Mesenchymal stem cell (in vitro differentiated cells and primary cell): Measurements from ENCODE around the gene C12orf57.

ENCODE experiments used
- DNase-seq: peaks from one replicate; pipeline ENCODE4 v3.0.0-alpha.2; 2013
- H2AFZ ChIP-seq: one replicate; pipeline ENCODE4 v1.6.1; 2013; ENCODE audit warnings: low read depth, mild to moderate bottlenecking, control low read depth, inconsistent platforms, low read length, moderate library complexity
- H2AK5ac ChIP-seq: 2 replicates; pipeline ENCODE4 v1.6.1; 2013; ENCODE audit warnings: low read length, moderate library complexity, mild to moderate bottlenecking, inconsistent platforms; ENCODE audit not compliant: severe bottlenecking
- H2BK120ac ChIP-seq: one replicate; pipeline ENCODE4 v1.6.1; 2013; ENCODE audit warnings: low read depth, mild to moderate bottlenecking, inconsistent platforms, low read length, moderate library complexity
- H2BK12ac ChIP-seq, 2 experiments: one replicate each; pipeline ENCODE4 v1.6.1; 2013; ENCODE audit warnings: inconsistent platforms in 2 of 2, low read length in 2 of 2, mild to moderate bottlenecking in 2 of 2, moderate library complexity in 2 of 2, control low read depth in 1 of 2
- H2BK15ac ChIP-seq: one replicate; pipeline ENCODE4 v1.6.1; 2013; ENCODE audit warnings: mild to moderate bottlenecking, low read depth, inconsistent platforms; ENCODE audit not compliant: poor library complexity, severe bottlenecking
- H2BK5ac ChIP-seq: 2 replicates; pipeline ENCODE4 v1.6.1; 2013; ENCODE audit warnings: low read depth, mild to moderate bottlenecking, low read length, control low read depth, inconsistent platforms; ENCODE audit not compliant: poor library complexity, severe bottlenecking
- H3K14ac ChIP-seq, 2 experiments: one replicate each; pipeline ENCODE4 v1.6.1; 2013; ENCODE audit warnings: inconsistent platforms in 2 of 2, low read length in 2 of 2, control low read depth in 1 of 2, mild to moderate bottlenecking in 1 of 2, moderate library complexity in 1 of 2
- H3K18ac ChIP-seq, 2 experiments: one replicate each; pipeline ENCODE4 v1.6.1; 2013; ENCODE audit warnings: inconsistent platforms in 2 of 2, low read length in 2 of 2, control low read depth in 1 of 2, low read depth in 1 of 2, mild to moderate bottlenecking in 1 of 2
- H3K23ac ChIP-seq, 2 experiments: one replicate each; pipeline ENCODE4 v1.6.1; 2013; ENCODE audit warnings: inconsistent platforms in 2 of 2, low read length in 2 of 2, mild to moderate bottlenecking in 2 of 2, moderate library complexity in 2 of 2, control low read depth in 1 of 2
- H3K27ac ChIP-seq: 2 replicates; pipeline ENCODE4 v1.5.1; 2013; ENCODE audit warnings: mild to moderate bottlenecking, moderate library complexity, low read length, control low read depth, inconsistent platforms; ENCODE audit not compliant: poor library complexity, severe bottlenecking
- H3K27me3 ChIP-seq, 2 experiments: 2 replicates each; pipeline versions ENCODE4 v1.6.1 to v1.7.0; 2013; ENCODE audit warnings: low read length in 2 of 2, mild to moderate bottlenecking in 2 of 2, moderate library complexity in 2 of 2, control low read depth in 1 of 2, inconsistent platforms in 1 of 2; ENCODE audit not compliant: control insufficient read depth in 1 of 2, insufficient read depth in 1 of 2
- H3K36me3 ChIP-seq, 2 experiments: 2 replicates each; pipeline versions ENCODE4 v1.6.1 to v1.7.0; 2013; ENCODE audit warnings: low read length in 2 of 2, control low read depth in 1 of 2, inconsistent platforms in 1 of 2, low read depth in 1 of 2, mild to moderate bottlenecking in 1 of 2; ENCODE audit not compliant: insufficient read depth in 2 of 2, control insufficient read depth in 1 of 2
- H3K4ac ChIP-seq, 2 experiments: one replicate each; pipeline ENCODE4 v1.6.1; 2013; ENCODE audit warnings: inconsistent platforms in 2 of 2, low read length in 2 of 2, mild to moderate bottlenecking in 2 of 2, moderate library complexity in 2 of 2, control low read depth in 1 of 2, low read depth in 1 of 2
- H3K4me1 ChIP-seq: 2 replicates; pipeline ENCODE4 v1.6.1; 2013; ENCODE audit warnings: low read depth, low read length, control low read depth; ENCODE audit not compliant: control insufficient read depth, insufficient read depth
- H3K4me2 ChIP-seq: 2 replicates; pipeline ENCODE4 v1.6.1; 2013; ENCODE audit warnings: low read length, mild to moderate bottlenecking, inconsistent platforms; ENCODE audit not compliant: poor library complexity, severe bottlenecking
- H3K4me3 ChIP-seq, 2 experiments: 2 replicates each; pipeline versions ENCODE4 v1.5.1 to v1.7.0; 2013; ENCODE audit warnings: low read length in 2 of 2, mild to moderate bottlenecking in 2 of 2, control low read depth in 1 of 2, low read depth in 1 of 2; ENCODE audit not compliant: insufficient read depth in 1 of 2
- H3K79me1 ChIP-seq: replicated peaks from 2 replicates; pipeline ENCODE4 v1.6.1; 2013; ENCODE audit warnings: mild to moderate bottlenecking, control low read depth, low read length, inconsistent platforms; ENCODE audit not compliant: poor library complexity, severe bottlenecking
- H3K9ac ChIP-seq: 2 replicates; pipeline ENCODE4 v1.7.0; 2013; ENCODE audit warnings: mild to moderate bottlenecking, low read length, moderate library complexity
- H3K9me3 ChIP-seq: 2 replicates; pipeline ENCODE4 v1.7.0; 2013; ENCODE audit warnings: mild to moderate bottlenecking, low read length; ENCODE audit not compliant: control insufficient read depth
- H4K8ac ChIP-seq: one replicate; pipeline ENCODE4 v1.6.1; 2013; ENCODE audit warnings: inconsistent platforms, mild to moderate bottlenecking, low read length, moderate library complexity
- H4K91ac ChIP-seq: one replicate; pipeline ENCODE4 v1.6.1; 2013; ENCODE audit warnings: mild to moderate bottlenecking, low read length, inconsistent platforms
- WGBS: methylation state at CpG from one replicate; pipeline ENCODE4 v1.1.7; 2013; ENCODE audit warnings: mixed read lengths; 5-methylcytosine and 5-hydroxymethylcytosine counted together

C12orf57 gene

DNA sequence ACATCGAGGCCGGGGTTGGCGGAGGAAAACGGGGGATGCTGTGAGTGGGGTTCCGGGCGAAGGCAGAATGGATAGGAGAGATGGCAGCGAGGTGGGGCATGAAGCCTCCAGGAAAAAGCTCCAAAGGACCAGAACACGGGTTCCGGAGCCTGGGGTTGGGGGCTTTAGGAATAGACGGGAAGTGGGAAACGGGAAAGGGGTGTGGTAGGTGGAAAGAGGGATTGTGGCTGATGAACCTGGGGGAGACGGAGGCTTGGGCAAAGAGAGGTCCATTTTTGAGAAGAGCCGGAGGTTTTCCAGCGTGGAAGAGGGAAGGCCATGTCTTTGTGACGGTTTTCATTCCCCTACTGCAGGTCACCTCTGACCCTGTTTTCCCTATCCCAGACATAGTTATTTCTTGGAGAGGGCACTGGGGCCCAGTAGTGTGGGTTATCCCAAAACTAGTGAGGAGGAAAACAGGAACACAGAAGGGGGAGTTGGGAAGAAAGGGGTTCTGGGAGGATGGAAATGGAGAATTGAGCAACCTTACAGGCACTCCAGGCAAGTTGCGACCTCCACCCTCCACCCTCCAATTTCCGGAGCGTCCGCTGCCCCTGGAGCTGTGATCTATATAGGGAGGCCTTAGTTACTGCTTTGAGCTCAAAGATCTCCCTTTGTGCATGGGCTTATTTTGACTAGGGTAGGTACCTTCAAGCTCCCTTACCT lies 15.0 kb upstream of the C12orf57 start:
- peak overlapping the region; percentile 53 for H4K91ac ChIP-seq
- H2BK12ac ChIP-seq, result peak overlapping the region in 1 of 2 experiments; percentile 47
- peak overlapping the region; percentile 90 for H3K9ac ChIP-seq
- DNase-seq, result no peak
- no peaks in the 10 kb centered on the region for H3K79me1 ChIP-seq
- H3K27ac ChIP-seq, result peak overlapping the region; percentile 71
- H3K18ac ChIP-seq, result peak overlapping the region; percentile 19 to 91
- H2BK5ac ChIP-seq, result no peak overlapping the region
- H3K4ac ChIP-seq, result peak overlapping the region in 1 of 2 experiments; percentile 94
- H2BK120ac ChIP-seq, result peak overlapping the region; percentile 97
- no peaks in the 10 kb centered on the region for H3K9me3 ChIP-seq
- H3K14ac ChIP-seq, result peak overlapping the region; percentile 63 to 90
- H3K4me2 ChIP-seq, result peak overlapping the region; percentile 88
- H2BK15ac ChIP-seq, result peak overlapping the region; percentile 63
- peaks cover 39% of the 10 kb centered on the region for H3K4me1 ChIP-seq
- no peak overlapping the region for H2AFZ ChIP-seq
- peaks cover 3 to 22% of the 10 kb centered on the region in 2 experiments for H3K36me3 ChIP-seq
- 1% methylated on average over 17 of the region's 19 CpGs for WGBS
- H4K8ac ChIP-seq, result no peak overlapping the region
- H2AK5ac ChIP-seq, result peak overlapping the region; percentile 68
- H3K27me3 ChIP-seq, result no peaks in the 10 kb centered on the region
- H3K23ac ChIP-seq, result peak overlapping the region in 1 of 2 experiments; percentile 99
- H3K4me3 ChIP-seq, result peak overlapping the region; percentile 85 to 97

DNA sequence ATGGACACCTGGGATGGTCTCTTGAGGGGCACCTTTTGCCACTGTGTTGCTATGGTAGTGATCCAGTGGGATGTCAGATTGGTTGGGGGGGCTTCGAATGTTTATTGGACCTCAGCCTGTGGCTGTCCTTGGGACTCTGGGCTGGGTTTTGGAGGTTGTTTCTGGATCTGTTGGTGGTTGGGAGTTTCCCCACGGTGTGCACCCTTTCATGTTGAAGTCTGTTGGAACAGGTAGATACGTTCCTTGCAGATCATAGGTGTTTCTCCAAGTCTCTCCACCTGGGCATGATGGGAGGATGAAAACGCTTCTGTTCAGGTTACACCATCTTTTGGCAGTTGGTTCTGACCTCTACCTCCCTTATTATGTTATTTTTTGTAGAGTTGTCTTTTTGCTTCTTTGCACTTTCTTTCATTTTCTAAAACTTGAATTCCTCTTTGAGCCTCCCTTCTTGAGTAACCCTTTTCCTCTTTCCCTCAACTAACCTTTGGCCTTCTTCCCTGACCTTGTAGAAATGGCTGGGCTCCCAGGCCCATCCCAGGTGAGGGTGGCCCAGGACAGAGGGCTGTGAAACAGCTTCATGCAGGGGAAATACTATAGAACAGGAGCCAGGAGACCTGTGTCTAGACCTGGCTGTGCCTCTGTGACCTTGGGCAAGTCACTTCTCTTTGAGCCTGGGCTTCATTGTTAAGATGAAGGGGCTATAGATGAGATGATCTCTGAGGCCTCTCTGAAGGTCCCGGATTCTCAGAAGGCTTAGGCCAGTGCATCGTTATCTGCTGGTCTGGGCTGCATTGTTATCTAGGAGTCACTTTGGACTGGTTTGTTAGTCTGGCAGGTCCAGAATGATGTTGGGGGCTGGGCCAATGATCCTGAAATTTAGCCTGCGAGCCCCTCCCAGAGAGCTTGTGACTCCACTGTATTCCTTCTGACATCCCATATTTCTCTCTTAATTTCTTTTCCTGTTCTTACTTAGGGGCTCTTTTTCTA lies 14.1 kb upstream of the C12orf57 start:
- no peak for DNase-seq
- Histone ChIP-seq H2AK5ac (peak overlapping the region; percentile 19), H2BK120ac (peak overlapping the region; percentile 29), H2BK15ac (no peak overlapping the region), H3K4me3 (peak overlapping the region; percentile 85 to 97), H4K91ac (no peak overlapping the region), H3K36me3 (peaks cover 10 to 28% of the 10 kb centered on the region in 2 experiments), H3K4ac (no peak overlapping the region), H3K9ac (peak overlapping the region; percentile 90), H3K14ac (peak overlapping the region in 1 of 2 experiments; percentile 90), H3K79me1 (no peaks in the 10 kb centered on the region), H3K18ac (peak overlapping the region in 1 of 2 experiments; percentile 91), H2AFZ (no peak overlapping the region), H3K27ac (peak overlapping the region; percentile 7), H4K8ac (no peak overlapping the region), H3K23ac (peak overlapping the region in 1 of 2 experiments; percentile 99), H2BK12ac (peak overlapping the region in 1 of 2 experiments; percentile 67), H3K4me1 (peaks cover 37% of the 10 kb centered on the region), H2BK5ac (no peak overlapping the region), H3K4me2 (peak overlapping the region; percentile 88), H3K27me3 (no peaks in the 10 kb centered on the region), H3K9me3 (no peaks in the 10 kb centered on the region)
- WGBS, result 85% methylated on average over 7 of the region's 7 CpGs

DNA sequence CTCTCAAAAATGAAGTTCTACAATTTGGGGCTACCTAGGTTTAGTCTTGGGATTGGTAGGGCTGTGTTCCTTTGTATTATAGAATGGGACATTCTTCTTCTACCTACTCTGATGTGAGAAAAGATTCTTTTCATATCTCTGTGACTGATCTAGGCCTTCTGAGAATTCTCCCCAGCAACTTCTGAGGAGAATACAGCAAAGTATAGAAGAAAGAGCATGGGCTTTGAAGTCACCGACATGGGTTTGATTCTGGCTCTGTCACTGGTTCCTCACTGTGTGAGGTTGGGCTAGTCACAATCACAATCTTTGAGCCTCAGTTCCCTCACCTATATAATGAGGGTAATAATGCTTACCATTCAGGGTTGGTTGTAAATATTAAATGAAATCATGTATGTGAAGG lies 11.1 kb upstream of the C12orf57 start:
- Histone ChIP-seq H2BK120ac (no peak overlapping the region), H3K4me1 (peaks cover 32% of the 10 kb centered on the region), H2AFZ (no peak overlapping the region), H4K8ac (no peak overlapping the region), H3K36me3 (peaks cover 39 to 51% of the 10 kb centered on the region in 2 experiments), H3K4me2 (no peak overlapping the region), H3K27ac (peak overlapping the region; percentile 12), H3K9me3 (no peaks in the 10 kb centered on the region), H2BK12ac (no peak overlapping the region), H2AK5ac (no peak overlapping the region), H2BK15ac (no peak overlapping the region), H3K4ac (no peak overlapping the region), H3K18ac (no peak overlapping the region), H3K27me3 (no peaks in the 10 kb centered on the region), H3K4me3 (no peak overlapping the region), H3K23ac (no peak overlapping the region), H3K9ac (peak overlapping the region; percentile 20), H4K91ac (no peak overlapping the region), H3K14ac (no peak overlapping the region), H2BK5ac (no peak overlapping the region), H3K79me1 (no peaks in the 10 kb centered on the region)
- DNase-seq, result no peak
- 88% methylated on average over 1 of the region's 1 CpG for WGBS

DNA sequence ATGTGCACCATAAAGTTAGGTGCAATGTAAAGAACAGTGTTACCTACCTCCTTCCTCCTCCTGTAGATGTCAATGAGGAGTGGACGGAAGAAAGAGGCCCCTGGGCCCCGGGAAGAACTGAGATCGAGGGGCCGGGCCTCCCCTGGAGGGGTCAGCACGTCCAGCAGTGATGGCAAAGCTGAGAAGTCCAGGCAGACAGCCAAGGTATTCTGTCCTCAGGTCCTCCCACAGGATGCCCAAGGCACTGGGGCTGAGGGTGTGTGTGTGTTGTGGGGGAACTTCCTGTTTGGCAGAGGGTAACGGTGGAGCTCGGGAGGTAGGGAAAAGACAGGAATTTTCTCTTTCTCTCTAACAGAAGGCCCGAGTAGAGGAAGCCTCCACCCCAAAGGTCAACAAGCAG lies 9.7 kb upstream of the C12orf57 start:
- Histone ChIP-seq H2BK12ac (no peak overlapping the region), H3K27ac (no peak overlapping the region), H2BK5ac (no peak overlapping the region), H4K91ac (no peak overlapping the region), H3K4me3 (peak overlapping the region in 1 of 2 experiments; percentile 36), H3K4me2 (no peak overlapping the region), H2AFZ (no peak overlapping the region), H3K4me1 (peaks cover 36% of the 10 kb centered on the region), H3K18ac (no peak overlapping the region), H4K8ac (no peak overlapping the region), H3K23ac (no peak overlapping the region), H3K27me3 (no peaks in the 10 kb centered on the region), H3K79me1 (peaks cover 5% of the 10 kb centered on the region), H2BK120ac (no peak overlapping the region), H3K9ac (peak overlapping the region; percentile 68), H3K4ac (no peak overlapping the region), H3K36me3 (peaks cover 49 to 58% of the 10 kb centered on the region in 2 experiments), H2BK15ac (no peak overlapping the region), H2AK5ac (no peak overlapping the region), H3K9me3 (no peaks in the 10 kb centered on the region), H3K14ac (no peak overlapping the region)
- no peak for DNase-seq
- WGBS, result 77% methylated on average over 6 of the region's 8 CpGs
